ELF-1 (cell line): ENCODE results near the gene LPAR3.

ENCODE experiments used
- DNase-seq: peaks from one replicate; pipeline ENCODE4 v3.0.0-alpha.2; 2016; ENCODE audit warnings: low read depth, low spot score

Gene LPAR3

DNA sequence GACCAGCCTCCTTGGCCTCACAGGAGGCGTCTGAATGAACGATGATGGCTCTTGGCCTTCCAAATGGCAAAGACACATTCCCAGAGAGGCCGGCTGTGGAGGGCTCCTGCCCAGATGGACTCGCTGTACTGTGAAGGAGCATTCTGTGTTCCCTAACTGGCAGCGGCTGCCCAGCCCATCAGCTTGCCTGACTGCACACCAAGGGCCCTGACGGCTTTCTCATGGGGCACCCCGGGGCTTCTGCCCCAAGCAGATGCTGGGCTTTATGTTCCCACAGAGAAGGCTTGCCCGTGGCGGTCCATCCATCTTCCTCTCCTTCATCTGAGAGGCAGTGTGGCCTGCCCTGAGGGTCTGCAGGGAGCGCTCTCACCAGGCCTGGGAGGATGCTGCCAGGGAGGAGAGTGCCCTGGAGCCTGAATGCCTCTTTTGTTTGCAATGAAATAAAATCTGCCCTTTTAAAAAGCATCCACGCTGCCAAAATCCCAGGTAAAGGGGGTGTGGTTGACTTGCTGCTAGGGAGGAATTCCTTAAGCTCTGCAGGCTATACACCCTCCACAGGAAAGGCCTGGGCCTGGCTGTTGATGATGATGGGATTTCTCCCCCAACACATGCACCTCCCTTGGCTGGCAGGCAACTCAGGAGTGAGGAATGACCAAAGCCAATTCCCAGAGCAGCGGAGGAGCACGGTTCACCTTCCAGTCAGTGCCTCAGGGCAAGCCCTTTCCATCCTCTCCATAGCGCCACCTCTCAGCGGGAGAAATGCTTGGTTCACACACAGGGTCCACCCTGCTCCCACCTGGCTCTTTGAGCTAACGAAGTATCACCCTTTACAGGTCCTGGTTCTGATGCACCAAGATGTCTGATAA is 118.1 kb downstream of the LPAR3 start:
- DNase-seq = peak; percentile 87

GRCh38 chr1:84773933-84774497 is 119.0 kb downstream of the LPAR3 start:
- peak; percentile 43 for DNase-seq

GRCh38 chr1:84773195-84773594 is 119.8 kb downstream of the LPAR3 start:
- DNase-seq = no peak

- DNase-seq = peak; percentile 88
Measured at GRCh38 chr1:84772428-84772943, 120.5 kb downstream of the LPAR3 start.

- no peak for DNase-seq
Measured at GRCh38 chr1:84771895-84772294, 121.1 kb downstream of the LPAR3 start.

DNA sequence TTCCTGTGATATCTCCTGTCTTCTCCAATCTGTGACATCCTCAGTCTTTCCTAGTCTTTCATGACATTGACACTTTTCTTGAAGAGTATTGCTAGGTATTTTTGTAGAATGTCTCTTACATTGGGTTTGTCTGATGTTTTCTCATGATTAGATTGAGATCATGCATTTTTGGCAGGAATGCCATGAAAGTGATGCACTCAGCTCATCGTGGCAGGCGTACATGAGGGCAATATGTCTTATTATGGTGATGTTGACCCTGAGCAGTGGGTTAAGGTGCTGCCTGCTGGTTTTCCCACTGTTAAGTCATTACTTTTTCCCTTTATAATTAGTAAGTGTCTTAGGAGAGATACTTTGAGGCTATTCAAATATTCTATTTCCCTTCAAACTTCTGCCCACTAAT is 122.5 kb downstream of the LPAR3 start:
- no peak for DNase-seq

DNA sequence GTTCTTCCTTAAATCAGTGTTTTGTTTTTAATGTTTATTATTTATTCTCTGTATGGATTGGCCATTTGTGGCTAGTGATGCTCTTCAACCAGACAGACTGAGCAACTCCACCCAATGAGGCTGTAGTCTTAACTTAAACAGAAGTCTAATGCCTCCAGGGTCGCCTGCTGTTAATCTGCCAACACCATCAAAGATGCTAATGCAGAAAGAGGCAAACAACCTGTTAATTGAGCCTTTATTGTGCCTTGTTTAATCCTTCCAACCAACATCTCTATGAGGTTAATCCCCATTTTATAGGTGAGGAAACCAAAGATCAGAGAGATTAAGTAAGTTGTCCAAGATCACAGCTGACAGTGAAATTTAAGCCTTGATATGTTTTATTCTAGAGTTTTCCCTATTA is 123.4 kb downstream of the LPAR3 start:
- no peak for DNase-seq

DNA sequence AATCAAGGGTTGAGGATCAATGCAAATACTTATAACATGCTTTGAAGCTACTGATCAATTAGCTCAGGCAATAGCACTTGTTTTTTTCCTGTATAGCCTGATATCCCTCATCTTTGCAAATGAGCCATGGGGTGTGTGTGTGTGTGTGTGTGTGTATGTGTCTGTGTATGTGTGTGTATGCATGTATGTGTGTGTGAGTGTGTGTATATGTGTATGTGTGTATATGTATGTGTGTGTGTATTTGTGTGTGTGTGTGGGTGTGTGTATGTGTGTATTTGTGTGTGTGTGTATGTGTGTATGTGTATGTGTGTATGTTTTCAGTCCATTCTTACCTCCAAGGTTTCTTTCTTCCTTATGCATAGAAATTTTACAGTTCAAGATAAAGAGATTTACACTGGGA is 124.4 kb downstream of the LPAR3 start:
- no peak for DNase-seq

- DNase-seq = peak; percentile 88
Measured at GRCh38 chr1:84763912-84764680, 128.9 kb downstream of the LPAR3 start.

DNA sequence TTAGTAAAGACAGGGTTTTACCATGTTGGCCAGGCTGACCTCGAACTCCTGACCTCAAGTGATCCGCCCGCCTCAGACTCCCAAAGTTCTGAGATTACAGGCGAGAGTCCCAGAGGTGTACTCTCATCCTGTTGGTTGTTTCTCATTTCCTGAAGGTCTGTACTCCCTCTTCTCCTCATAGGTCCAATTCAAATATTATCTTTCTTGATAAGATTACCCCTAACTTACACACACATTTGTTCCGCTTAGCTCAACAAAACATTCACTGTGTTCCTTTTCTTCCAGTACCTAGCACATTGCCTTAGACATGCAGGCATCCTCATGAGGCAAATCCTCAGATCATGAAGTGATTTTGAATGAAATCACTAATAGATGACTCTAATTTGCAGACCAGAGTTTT is 130.3 kb downstream of the LPAR3 start:
- DNase-seq = no peak
